GM21515 (cell line): ENCODE data around the gene AKR1C2.
"Not testable (repeated sequence)": the region's sequence is repeated elsewhere in the genome, so short reads cannot be mapped to it uniquely, and the experiment has no call there.

Source experiments
- ATAC-seq: cut with Tn5 transposase; IDR thresholded peaks from one replicate; pipeline ENCODE4 v1.9.1; 2021; ENCODE audit not compliant: unreplicated experiment

AKR1C2 gene

GRCh38 chr10:5003127-5004029 is at the start of gene AKR1C2:
TSS of gene AKR1C2 (minus strand) at chr10:5003857. CDS start at chr10:5003835, 22 bp downstream.
- ATAC-seq, result not testable (repeated sequence)

- not testable (repeated sequence) for ATAC-seq
Observed at GRCh38 chr10:5052951-5053500, 49.4 kb upstream of the AKR1C2 start.

GRCh38 chr10:5047912-5048628 is 44.4 kb upstream of the AKR1C2 start:
- ATAC-seq, result no peak

GRCh38 chr10:5047055-5047454 is 43.4 kb upstream of the AKR1C2 start:
- not testable (repeated sequence) for ATAC-seq

GRCh38 chr10:5046410-5046809 is 42.8 kb upstream of the AKR1C2 start:
- no peak for ATAC-seq

GRCh38 chr10:5045095-5045494 is 41.4 kb upstream of the AKR1C2 start:
- ATAC-seq, result no peak

- no peak for ATAC-seq
Observed at GRCh38 chr10:5043716-5044115, 40.1 kb upstream of the AKR1C2 start.

- no peak for ATAC-seq
Observed at GRCh38 chr10:5042922-5043321, 39.3 kb upstream of the AKR1C2 start.

GRCh38 chr10:5041471-5042023 is 37.9 kb upstream of the AKR1C2 start:
- ATAC-seq, result no peak

GRCh38 chr10:5040781-5041470 is 37.3 kb upstream of the AKR1C2 start:
- no peak for ATAC-seq

GRCh38 chr10:5040010-5040673 is 36.5 kb upstream of the AKR1C2 start:
- ATAC-seq, result no peak

GRCh38 chr10:5038733-5039132 is 35.1 kb upstream of the AKR1C2 start:
- no peak for ATAC-seq

GRCh38 chr10:5038101-5038500 is 34.4 kb upstream of the AKR1C2 start:
- no peak for ATAC-seq

GRCh38 chr10:5036511-5036910 is 32.9 kb upstream of the AKR1C2 start:
- ATAC-seq, result no peak

- ATAC-seq, result no peak
Observed at GRCh38 chr10:5035356-5035755, 31.7 kb upstream of the AKR1C2 start.

- no peak for ATAC-seq
Observed at GRCh38 chr10:5034588-5034987, 30.9 kb upstream of the AKR1C2 start.

- ATAC-seq, result no peak
Observed at GRCh38 chr10:5033061-5033778, 29.6 kb upstream of the AKR1C2 start.

- not testable (repeated sequence) for ATAC-seq
Observed at GRCh38 chr10:5032444-5032843, 28.8 kb upstream of the AKR1C2 start.

- ATAC-seq, result not testable (repeated sequence)
Observed at GRCh38 chr10:5031588-5031987, 27.9 kb upstream of the AKR1C2 start.

- ATAC-seq, result no peak
Observed at GRCh38 chr10:5030989-5031388, 27.3 kb upstream of the AKR1C2 start.
